HG03103 (cell line): Measurements from ENCODE around the gene RARA.

Experiments used
- ATAC-seq: cut with Tn5 transposase; IDR thresholded peaks from one replicate; pipeline ENCODE4 v1.9.1; 2021; ENCODE audit warnings: low read depth; ENCODE audit not compliant: unreplicated experiment

RARA gene

GRCh38 chr17:40341808-40342503 is 33.0 kb downstream of the RARA start:
- no peak for ATAC-seq

DNA sequence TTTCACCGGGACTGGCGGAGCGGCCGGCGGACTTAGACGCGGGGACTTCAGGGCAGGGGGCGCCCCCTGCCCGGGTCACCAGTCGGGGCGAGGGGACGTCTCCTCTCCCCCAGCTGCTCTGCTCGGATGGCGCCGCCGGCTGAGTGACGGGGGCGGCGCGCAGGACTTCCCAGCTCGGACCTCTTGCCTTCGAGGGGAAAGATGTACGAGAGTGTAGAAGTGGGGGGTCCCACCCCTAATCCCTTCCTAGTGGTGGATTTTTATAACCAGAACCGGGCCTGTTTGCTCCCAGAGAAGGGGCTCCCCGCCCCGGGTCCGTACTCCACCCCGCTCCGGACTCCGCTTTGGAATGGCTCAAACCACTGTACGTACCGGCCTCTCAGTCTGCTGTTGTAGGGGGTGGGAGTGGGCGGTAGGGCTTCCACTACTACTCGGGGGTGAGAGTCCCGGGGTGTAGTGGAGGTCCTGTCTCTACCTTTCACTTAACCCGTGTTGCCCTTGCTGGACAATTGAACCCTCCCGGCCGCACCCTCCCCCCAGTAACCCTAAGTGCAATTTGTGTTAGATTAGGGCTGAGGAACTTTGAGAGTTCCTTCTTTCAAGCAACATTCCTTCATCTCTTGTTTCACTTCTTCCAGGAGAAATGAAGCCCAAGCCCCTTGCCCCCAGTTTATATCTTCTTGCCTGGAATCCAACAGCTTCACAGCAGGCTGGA is 33.7 kb downstream of the RARA start:
- no peak for ATAC-seq

GRCh38 chr17:40343219-40344119 is 34.5 kb downstream of the RARA start:
- ATAC-seq, result no peak

GRCh38 chr17:40344421-40345160 is 35.6 kb downstream of the RARA start:
- no peak for ATAC-seq

- no peak for ATAC-seq
Observed at GRCh38 chr17:40345161-40345993, 36.4 kb downstream of the RARA start.

DNA sequence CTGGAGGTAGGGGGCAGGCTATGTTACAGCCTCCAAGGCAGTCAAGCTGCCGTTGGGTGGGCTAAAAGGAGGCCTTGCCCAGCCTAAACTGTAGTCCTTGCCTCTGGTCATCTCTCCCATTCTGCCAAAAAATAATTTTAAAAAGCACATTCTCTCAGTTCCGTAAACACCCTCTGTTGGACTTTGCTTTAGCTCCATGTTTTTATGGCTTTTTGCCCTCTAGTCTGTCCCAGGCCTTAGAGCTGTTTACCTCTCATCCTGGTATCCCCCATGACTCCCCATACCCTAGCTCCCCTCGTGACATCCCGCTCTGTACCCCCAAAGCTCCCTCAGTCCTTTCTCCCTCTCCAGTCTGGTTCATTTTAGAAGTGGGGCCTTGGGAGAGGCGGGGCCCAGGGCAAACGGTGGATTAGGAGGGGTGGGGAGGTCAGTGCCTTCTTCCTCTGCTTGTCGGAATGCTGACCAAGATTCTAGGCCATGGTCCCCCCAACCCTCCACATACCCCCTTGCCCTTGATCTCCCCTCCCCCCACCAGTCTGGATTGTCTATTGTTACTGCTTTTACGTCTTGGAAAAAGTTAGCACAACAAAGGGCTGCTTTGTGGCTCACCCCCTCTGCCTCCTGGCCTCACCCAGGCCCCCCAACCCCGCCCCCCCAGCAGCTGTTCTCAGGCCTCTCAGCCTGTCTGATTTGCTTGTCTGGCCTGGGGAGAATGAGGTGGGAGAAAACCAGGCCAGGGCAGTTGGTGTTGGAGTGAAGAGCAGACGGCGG is 37.2 kb downstream of the RARA start:
- no peak for ATAC-seq

- ATAC-seq, result no peak
Observed at GRCh38 chr17:40346765-40347158, 37.8 kb downstream of the RARA start.

- no peak for ATAC-seq
Observed at GRCh38 chr17:40347319-40348135, 38.5 kb downstream of the RARA start.

GRCh38 chr17:40348136-40348504 is 39.1 kb downstream of the RARA start:
- no peak for ATAC-seq

GRCh38 chr17:40348562-40349476 is 39.8 kb downstream of the RARA start:
- no peak for ATAC-seq

DNA sequence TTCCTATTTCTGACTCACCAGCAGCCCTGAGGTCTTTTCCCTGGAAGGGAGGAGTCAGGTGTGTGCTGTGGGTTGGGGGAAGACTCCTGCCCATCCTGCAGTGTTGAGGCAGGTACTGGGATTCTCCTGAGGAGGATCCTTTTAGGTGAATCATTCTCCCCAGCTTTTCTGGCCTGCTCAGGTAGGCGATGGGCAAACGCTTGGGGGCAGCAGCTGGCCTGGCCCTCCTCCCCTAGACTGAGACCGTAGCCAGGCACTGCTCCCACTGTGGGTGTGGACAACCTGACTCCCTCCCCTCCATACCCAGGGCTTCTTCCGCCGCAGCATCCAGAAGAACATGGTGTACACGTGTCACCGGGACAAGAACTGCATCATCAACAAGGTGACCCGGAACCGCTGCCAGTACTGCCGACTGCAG is 40.5 kb downstream of the RARA start:
- no peak for ATAC-seq

DNA sequence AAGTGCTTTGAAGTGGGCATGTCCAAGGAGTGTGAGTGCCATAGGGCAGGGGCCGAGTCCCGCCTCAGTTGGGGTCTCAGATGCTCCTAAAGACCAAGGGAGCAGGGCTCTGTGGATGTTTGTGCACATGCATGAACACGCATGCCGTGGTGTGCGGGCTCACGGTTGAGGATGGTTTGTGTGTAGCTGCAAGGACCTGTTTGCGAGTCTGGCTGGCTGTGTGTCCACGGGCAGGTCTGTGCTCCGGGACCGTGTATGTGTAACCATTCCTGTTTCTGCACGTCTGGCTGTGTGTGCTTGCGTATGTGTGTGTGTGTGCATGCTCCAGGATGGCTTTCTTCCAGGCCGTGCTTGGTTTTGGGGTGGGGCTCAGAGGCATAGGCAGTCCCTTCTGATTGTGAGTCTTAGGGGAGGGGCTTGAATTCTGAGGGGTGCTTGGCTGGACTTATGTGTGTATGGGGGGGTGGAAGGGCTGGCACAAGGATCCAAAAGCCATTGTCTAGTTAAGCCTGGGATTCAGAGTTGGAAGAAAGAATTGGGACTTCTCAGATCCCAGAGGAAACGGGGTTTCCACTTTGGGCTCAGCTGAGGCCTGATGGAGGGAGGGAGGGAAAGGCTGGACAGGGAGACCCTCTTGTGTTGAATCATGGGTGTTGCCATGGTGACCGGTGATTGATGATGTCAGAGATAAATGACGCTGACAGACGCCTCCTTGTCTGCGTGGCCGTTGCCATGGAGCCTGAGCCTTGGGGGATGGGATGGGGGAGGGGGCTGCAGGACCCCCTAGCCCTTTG is 41.1 kb downstream of the RARA start:
- no peak for ATAC-seq

DNA sequence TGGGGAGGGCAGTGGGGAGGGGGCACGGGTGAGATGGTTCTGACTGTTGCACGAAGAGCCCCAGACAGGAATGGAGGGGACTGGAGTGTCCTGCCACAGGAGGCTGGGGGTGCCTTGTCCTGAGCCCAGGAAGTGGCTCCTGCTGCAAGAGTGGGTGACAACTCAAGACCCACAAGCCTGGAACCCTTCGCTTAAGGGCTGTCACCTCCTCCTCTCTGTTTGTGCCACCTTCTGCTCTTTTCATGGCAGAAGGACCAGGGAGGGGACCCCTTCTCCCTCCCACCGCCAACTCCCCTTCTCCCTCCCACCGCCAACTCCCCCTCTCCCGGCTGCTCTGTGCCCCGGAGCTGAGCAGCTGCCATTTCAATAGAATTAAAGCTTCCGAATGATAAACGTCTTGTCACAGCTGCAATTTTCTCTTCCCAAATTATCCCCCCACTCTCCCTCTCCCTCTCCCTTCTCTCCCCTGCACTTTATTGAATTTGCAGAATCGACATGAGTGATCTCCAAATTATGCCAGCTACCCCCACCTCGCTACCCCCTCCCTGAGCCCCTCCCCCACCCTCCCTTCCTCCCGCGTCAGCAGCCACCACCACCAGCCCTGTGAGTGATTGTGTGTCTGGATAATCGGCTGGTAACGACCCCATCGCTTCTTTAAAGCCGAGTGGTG is 41.8 kb downstream of the RARA start:
- no peak for ATAC-seq

- no peak for ATAC-seq
Observed at GRCh38 chr17:40351359-40352236, 42.6 kb downstream of the RARA start.

DNA sequence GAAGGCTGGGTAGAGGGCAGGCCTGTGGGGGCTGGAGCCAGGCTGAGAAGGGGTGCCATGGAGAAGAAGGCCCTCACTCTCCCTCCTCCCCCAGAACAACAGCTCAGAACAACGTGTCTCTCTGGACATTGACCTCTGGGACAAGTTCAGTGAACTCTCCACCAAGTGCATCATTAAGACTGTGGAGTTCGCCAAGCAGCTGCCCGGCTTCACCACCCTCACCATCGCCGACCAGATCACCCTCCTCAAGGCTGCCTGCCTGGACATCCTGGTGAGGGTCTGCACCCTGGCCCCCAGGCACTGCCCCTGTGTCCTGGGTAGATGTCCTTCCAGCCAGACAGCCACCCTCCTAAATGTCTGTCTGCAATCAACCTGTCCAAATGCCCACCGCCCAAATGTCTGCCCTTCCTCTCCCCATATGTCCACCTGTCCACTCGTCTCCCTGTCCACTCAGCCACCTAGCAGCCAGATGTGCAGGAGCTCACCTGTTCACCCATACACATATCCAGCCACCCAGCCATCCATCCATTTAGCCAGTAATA is 43.3 kb downstream of the RARA start:
- ATAC-seq, result no peak
